A549 (cell line): ENCODE results near the gene NXPH4. TPM values are rescaled to one million over a fixed set of nuclear protein-coding genes. Genes with fewer than 3 reads are reported as not detected.

Source experiments
- ATAC-seq, 2 experiments: fragments of 200-7000 bp in 1 of 2; fragments of >200 bp in 1 of 2; cut with Nextera tagmentation in 1 of 2; cut with Tn5 transposase in 1 of 2; 3 replicates each; pipeline versions ENCODE4 v1.8.0 to v1.9.1; 2018 to 2020; ENCODE audit warnings: mild to moderate bottlenecking in 1 of 2, moderate library complexity in 1 of 2
- CTCF ChIA-PET: fragments of 300-600 bp; sonication (Branson Sonifier 250); formaldehyde crosslinking; extraction: SDS; loops from one replicate; lab custom pipeline; 2021; ENCODE audit warnings: antibody characterized with exemption, inconsistent platforms; lab: Yijun Ruan, JAX
- POLR2A ChIA-PET: fragments of 350-600 bp; formaldehyde crosslinking; extraction: SDS; loops from one replicate; lab custom pipeline; 2021; ENCODE audit warnings: antibody characterized with exemption, inconsistent platforms; lab: Yijun Ruan, JAX
- DNase-seq, 2 experiments: peaks; one replicate each; pipeline versions ENCODE4 v3.0.0 to v3.0.0-alpha.2; 2011 to 2016; ENCODE audit warnings: low read depth in 1 of 2, low spot score in 1 of 2
- FAIRE-seq: peaks from 2 replicates; lab custom pipeline; 2011; peaks lifted over from hg19 to GRCh38; lab: Jason Lieb, UNC
- H3K27ac ChIP-seq, 2 experiments: fragments of >200 bp; sonication (Bioruptor Twin); formaldehyde crosslinking; 3 replicates each; pipeline ENCODE4 v1.5.1; 2016 to 2017
- H3K4me1 ChIP-seq: fragments of >200 bp; sonication (Bioruptor Twin); formaldehyde crosslinking; 3 replicates; pipeline ENCODE4 v1.6.1; 2016
- H3K4me2 ChIP-seq: fragments of >200 bp; sonication (Bioruptor Twin); formaldehyde crosslinking; 3 replicates; pipeline ENCODE4 v1.6.1; 2016
- H3K4me3 ChIP-seq: fragments of >200 bp; sonication (Bioruptor Twin); formaldehyde crosslinking; 3 replicates; pipeline ENCODE4 v1.5.1; 2016
- H3K9me3 ChIP-seq: fragments of >200 bp; sonication (Bioruptor Twin); formaldehyde crosslinking; 3 replicates; pipeline ENCODE4 v1.6.1; 2016
- CEBPB ChIP-seq, 2 experiments: fragments of >200 bp in 1 of 2; sonication (Bioruptor Twin) in 1 of 2; formaldehyde crosslinking in 1 of 2; IDR thresholded peaks; 2 replicates each; pipeline ENCODE4 v1.6.1; 2012 to 2016
- EHMT2 ChIP-seq: fragments of 200-600 bp; sonication (generic); IDR thresholded peaks from 2 replicates; pipeline ENCODE4 v1.6.1; 2016; ENCODE audit warnings: antibody characterized with exemption, low read depth, mild to moderate bottlenecking, moderate library complexity
- GATA3 ChIP-seq: IDR thresholded peaks from 2 replicates; pipeline ENCODE4 v1.6.1; 2012; ENCODE audit warnings: borderline replicate concordance
- HES2 ChIP-seq: fragments of >200 bp; sonication (Bioruptor Twin); formaldehyde crosslinking; IDR thresholded peaks from 2 replicates; pipeline ENCODE4 v1.6.1; 2016
- HEYL ChIP-seq: fragments of 250-450 bp; sonication (Bioruptor Pico); IDR thresholded peaks from 2 replicates; pipeline ENCODE4 v1.8.0; 2021; ENCODE audit warnings: mild to moderate bottlenecking, moderate library complexity
- HOXB5 ChIP-seq: fragments of 250-450 bp; sonication (Bioruptor Pico); IDR thresholded peaks from 2 replicates; pipeline ENCODE4 v1.5.0; 2020; ENCODE audit warnings: mild to moderate bottlenecking, moderate library complexity
- MYC ChIP-seq: IDR thresholded peaks from 2 replicates; pipeline ENCODE4 v1.6.1; 2012; ENCODE audit warnings: mild to moderate bottlenecking, inconsistent platforms, low read length, improper control_type of control experiment, borderline replicate concordance
- NR3C1 ChIP-seq: fragments of >200 bp; sonication (Bioruptor Twin); formaldehyde crosslinking; IDR thresholded peaks from 3 replicates; pipeline ENCODE4 v1.6.1; 2017
- POLR2AphosphoS2 ChIP-seq: conservative IDR thresholded peaks from 2 replicates; pipeline ENCODE4 v1.6.1; 2012; ENCODE audit warnings: low read length, improper control_type of control experiment, inconsistent platforms
- TFCP2L1 ChIP-seq: fragments of 250-450 bp; sonication (Bioruptor Pico); IDR thresholded peaks from 2 replicates; pipeline ENCODE4 v1.5.0; 2021; ENCODE audit warnings: mild to moderate bottlenecking
- ZC3H11A ChIP-seq: fragments of 450-650 bp; IDR thresholded peaks from 2 replicates; pipeline ENCODE4 v1.6.1; 2014; ENCODE audit warnings: antibody characterized with exemption, mild to moderate bottlenecking
- ZNF302 ChIP-seq: fragments of 250-450 bp; sonication (Bioruptor Pico); IDR thresholded peaks from 2 replicates; pipeline ENCODE4 v1.9.0; 2021; ENCODE audit warnings: inconsistent platforms, mild to moderate bottlenecking, moderate library complexity
- ZSCAN20 ChIP-seq: fragments of 250-450 bp; sonication (Bioruptor Pico); IDR thresholded peaks from 2 replicates; pipeline ENCODE4 v1.8.0; 2022; ENCODE audit warnings: mild to moderate bottlenecking, moderate library complexity
- WGBS: methylation state at CpG from one replicate; pipeline ENCODE4 v1.1.6; 2017; ENCODE audit errors: missing lambda C conversion rate; 5-methylcytosine and 5-hydroxymethylcytosine counted together
- polyA plus RNA-seq, 4 experiments: library from polyadenylated mRNA; depleted of rRNA in 3 of 4; stranded (reverse); fragments of >200 nt; fragmentation: RNase III in 1 of 4; extraction: RNeasy Plus Mini Kit Qiagen cat#74134 plus additional on column Dnase treatment in 1 of 4; gene quantifications; 2 replicates in 3 of 4; 3 replicates in 1 of 4; pipeline ENCODE4 v1.2.3, GENCODE V29; 2011 to 2017
- TF ChIP-seq, protein P1 (sequence below): fragments of 450-650 bp; IDR thresholded peaks from 2 replicates; pipeline ENCODE4 v1.6.1; 2014; ENCODE audit warnings: antibody characterized with exemption
- TF ChIP-seq, protein P2 (sequence below): IDR thresholded peaks from 2 replicates; pipeline ENCODE4 v1.6.1; 2012; ENCODE audit warnings: low read depth, borderline replicate concordance
- TF ChIP-seq, protein P3 (sequence below): fragments of 250-450 bp; sonication (Bioruptor Pico); IDR thresholded peaks from 2 replicates; pipeline ENCODE4 v1.5.0; 2020; ENCODE audit warnings: low read depth, mild to moderate bottlenecking, moderate library complexity
- TF ChIP-seq, protein P4 (sequence below): fragments of 200-600 bp; sonication (generic); IDR thresholded peaks from 2 replicates; pipeline ENCODE4 v1.6.1; 2016; ENCODE audit warnings: antibody characterized with exemption, mild to moderate bottlenecking, moderate library complexity
- TF ChIP-seq, protein P5 (sequence below): fragments of 150-350 bp; IDR thresholded peaks from 2 replicates; pipeline ENCODE4 v1.6.1; 2014; ENCODE audit warnings: low read depth, mild to moderate bottlenecking, low read length
- TF ChIP-seq, protein P6 (sequence below): fragments of >200 bp; sonication (Bioruptor Twin); formaldehyde crosslinking; IDR thresholded peaks from 3 replicates; pipeline ENCODE4 v1.5.1; 2016

Gene NXPH4
- polyA plus RNA-seq, 2 of the 4 experiments (the other 2 are of a cell fraction): 0.52 to 3.5 TPM

DNA sequence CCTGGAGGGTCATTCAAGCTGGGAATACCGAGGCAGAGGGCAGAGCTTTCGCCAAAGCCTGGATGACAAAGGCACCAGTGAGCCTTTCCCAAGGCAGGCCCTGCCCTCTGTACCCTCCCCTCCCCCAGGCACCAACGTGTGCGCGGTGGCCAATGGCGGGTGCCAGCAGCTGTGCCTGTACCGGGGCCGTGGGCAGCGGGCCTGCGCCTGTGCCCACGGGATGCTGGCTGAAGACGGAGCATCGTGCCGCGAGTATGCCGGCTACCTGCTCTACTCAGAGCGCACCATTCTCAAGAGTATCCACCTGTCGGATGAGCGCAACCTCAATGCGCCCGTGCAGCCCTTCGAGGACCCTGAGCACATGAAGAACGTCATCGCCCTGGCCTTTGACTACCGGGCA, 31.2 kb upstream of the NXPH4 start (continued):
- TF ChIP-seq, protein P1, sequence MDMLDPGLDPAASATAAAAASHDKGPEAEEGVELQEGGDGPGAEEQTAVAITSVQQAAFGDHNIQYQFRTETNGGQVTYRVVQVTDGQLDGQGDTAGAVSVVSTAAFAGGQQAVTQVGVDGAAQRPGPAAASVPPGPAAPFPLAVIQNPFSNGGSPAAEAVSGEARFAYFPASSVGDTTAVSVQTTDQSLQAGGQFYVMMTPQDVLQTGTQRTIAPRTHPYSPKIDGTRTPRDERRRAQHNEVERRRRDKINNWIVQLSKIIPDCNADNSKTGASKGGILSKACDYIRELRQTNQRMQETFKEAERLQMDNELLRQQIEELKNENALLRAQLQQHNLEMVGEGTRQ: no peak
- TF ChIP-seq, protein P2, sequence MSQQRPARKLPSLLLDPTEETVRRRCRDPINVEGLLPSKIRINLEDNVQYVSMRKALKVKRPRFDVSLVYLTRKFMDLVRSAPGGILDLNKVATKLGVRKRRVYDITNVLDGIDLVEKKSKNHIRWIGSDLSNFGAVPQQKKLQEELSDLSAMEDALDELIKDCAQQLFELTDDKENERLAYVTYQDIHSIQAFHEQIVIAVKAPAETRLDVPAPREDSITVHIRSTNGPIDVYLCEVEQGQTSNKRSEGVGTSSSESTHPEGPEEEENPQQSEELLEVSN: no peak
- TF ChIP-seq EHMT2 (no peak), HOXB5 (no peak)

DNA sequence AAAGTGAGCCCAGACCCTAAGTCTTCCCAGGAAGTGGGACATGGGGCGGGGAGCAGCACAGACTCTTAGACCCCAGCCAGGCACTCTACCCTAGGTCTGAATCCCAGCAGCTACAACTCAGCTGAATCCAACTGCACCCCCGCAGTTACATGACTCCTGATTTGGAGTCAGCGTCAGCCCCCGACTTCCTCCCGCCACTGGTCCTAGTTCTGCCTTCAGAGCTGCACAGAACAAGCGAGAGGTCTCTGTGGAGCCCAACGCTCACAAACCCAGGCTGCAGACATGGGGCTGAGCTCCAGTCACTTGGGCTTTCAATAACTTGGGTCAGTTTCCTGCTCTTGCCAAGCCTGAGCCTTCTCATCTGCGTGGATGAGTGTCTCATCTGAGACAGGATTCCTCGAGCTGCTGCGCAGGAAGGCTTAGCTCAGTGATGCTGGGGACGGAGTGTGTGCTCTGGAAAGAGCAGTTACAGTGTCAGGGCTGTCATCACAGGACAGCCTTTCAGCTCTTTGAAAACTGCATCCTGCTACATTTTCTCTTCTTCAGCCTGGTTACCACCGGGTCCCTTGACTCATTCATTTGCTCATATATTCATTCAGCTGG, 30.6 kb upstream of the NXPH4 start:
- no peak for TF ChIP-seq HEYL (CRISPR knock-in tag)
- no peak for TF ChIP-seq CEBPB (IDR thresholded peaks at IDR 0.05)
- no peak for TF ChIP-seq ZSCAN20 (CRISPR knock-in tag)
- TF ChIP-seq TFCP2L1: no peak
- TF ChIP-seq, protein P3, sequence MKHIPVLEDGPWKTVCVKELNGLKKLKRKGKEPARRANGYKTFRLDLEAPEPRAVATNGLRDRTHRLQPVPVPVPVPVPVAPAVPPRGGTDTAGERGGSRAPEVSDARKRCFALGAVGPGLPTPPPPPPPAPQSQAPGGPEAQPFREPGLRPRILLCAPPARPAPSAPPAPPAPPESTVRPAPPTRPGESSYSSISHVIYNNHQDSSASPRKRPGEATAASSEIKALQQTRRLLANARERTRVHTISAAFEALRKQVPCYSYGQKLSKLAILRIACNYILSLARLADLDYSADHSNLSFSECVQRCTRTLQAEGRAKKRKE (CRISPR knock-in tag): no peak
- TF ChIP-seq, protein P4, sequence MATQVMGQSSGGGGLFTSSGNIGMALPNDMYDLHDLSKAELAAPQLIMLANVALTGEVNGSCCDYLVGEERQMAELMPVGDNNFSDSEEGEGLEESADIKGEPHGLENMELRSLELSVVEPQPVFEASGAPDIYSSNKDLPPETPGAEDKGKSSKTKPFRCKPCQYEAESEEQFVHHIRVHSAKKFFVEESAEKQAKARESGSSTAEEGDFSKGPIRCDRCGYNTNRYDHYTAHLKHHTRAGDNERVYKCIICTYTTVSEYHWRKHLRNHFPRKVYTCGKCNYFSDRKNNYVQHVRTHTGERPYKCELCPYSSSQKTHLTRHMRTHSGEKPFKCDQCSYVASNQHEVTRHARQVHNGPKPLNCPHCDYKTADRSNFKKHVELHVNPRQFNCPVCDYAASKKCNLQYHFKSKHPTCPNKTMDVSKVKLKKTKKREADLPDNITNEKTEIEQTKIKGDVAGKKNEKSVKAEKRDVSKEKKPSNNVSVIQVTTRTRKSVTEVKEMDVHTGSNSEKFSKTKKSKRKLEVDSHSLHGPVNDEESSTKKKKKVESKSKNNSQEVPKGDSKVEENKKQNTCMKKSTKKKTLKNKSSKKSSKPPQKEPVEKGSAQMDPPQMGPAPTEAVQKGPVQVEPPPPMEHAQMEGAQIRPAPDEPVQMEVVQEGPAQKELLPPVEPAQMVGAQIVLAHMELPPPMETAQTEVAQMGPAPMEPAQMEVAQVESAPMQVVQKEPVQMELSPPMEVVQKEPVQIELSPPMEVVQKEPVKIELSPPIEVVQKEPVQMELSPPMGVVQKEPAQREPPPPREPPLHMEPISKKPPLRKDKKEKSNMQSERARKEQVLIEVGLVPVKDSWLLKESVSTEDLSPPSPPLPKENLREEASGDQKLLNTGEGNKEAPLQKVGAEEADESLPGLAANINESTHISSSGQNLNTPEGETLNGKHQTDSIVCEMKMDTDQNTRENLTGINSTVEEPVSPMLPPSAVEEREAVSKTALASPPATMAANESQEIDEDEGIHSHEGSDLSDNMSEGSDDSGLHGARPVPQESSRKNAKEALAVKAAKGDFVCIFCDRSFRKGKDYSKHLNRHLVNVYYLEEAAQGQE: no peak
- TF ChIP-seq, protein P5, sequence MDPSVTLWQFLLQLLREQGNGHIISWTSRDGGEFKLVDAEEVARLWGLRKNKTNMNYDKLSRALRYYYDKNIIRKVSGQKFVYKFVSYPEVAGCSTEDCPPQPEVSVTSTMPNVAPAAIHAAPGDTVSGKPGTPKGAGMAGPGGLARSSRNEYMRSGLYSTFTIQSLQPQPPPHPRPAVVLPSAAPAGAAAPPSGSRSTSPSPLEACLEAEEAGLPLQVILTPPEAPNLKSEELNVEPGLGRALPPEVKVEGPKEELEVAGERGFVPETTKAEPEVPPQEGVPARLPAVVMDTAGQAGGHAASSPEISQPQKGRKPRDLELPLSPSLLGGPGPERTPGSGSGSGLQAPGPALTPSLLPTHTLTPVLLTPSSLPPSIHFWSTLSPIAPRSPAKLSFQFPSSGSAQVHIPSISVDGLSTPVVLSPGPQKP: no peak
- TF ChIP-seq, protein P2: no peak
- no peak for TF ChIP-seq GATA3
- no peak for TF ChIP-seq ZNF302 (CRISPR knock-in tag)
- TF ChIP-seq NR3C1: no peak
- TF ChIP-seq POLR2AphosphoS2: no peak
- TF ChIP-seq HES2: no peak
- no peak for TF ChIP-seq ZC3H11A
- no peak for TF ChIP-seq MYC
- TF ChIP-seq, protein P6, sequence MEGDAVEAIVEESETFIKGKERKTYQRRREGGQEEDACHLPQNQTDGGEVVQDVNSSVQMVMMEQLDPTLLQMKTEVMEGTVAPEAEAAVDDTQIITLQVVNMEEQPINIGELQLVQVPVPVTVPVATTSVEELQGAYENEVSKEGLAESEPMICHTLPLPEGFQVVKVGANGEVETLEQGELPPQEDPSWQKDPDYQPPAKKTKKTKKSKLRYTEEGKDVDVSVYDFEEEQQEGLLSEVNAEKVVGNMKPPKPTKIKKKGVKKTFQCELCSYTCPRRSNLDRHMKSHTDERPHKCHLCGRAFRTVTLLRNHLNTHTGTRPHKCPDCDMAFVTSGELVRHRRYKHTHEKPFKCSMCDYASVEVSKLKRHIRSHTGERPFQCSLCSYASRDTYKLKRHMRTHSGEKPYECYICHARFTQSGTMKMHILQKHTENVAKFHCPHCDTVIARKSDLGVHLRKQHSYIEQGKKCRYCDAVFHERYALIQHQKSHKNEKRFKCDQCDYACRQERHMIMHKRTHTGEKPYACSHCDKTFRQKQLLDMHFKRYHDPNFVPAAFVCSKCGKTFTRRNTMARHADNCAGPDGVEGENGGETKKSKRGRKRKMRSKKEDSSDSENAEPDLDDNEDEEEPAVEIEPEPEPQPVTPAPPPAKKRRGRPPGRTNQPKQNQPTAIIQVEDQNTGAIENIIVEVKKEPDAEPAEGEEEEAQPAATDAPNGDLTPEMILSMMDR: no peak
- DNase-seq: no peak
- Histone ChIP-seq H3K27ac (no peak overlapping the region), H3K4me1 (no peaks in the 10 kb centered on the region), H3K4me2 (no peak overlapping the region), H3K9me3 (no peaks in the 10 kb centered on the region), H3K4me3 (no peak overlapping the region)
- no peak for ATAC-seq
- CTCF ChIA-PET: interaction anchor here (0.8 to 27.5 kb wide), 19 partner anchors 4 to 173 kb away, joined by 3 to 1152 read pairs (median 4); partner anchors contain the start of genes LRP1, NEMP1 and STAT6
- no peak for FAIRE-seq
- POLR2A ChIA-PET: no interaction called here
- 87% methylated on average over 12 of the region's 12 CpGs for WGBS
